ENCODE results near the gene NEMP1. TPM values are rescaled to one million over a fixed set of nuclear protein-coding genes. Genes with fewer than 3 reads are reported as not detected.

Gene NEMP1
- total and polyA plus RNA-seq, 2 of the 13 experiments (the other 11 are each of a cell fraction or from before 2014, with no cell fraction given), result 11.4 to 12.9 TPM

DNA sequence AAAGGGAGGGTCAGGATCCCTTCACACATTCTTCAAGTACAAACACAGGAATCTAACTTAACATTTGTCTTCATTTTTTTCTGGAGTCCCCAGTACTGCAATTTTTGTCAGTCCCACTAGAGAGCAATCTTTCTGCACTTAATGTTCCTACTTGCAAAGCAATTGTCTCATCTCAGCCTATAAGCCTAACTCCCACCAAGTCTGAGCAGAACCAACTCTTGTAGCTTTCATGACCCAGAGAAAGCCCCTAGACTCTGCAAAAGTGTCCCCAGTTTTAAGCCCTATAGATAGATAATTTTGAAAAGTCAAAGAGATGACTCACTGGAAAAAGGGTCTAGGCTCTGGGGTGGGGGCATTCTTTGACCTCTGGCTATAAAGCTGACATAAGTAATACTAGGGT, 70.4 kb downstream of the NEMP1 start (continued):
- peak; percentile 43; the same call in 1 of the 2 replicates for TF ChIP-seq SMC3 (IDR thresholded peaks at IDR 0.05; ENCODE audit: low read length)
- TF ChIP-seq SP2 (CRISPR knock-in tag; IDR thresholded peaks at IDR 0.05), result no peak
- TF ChIP-seq, protein P1, sequence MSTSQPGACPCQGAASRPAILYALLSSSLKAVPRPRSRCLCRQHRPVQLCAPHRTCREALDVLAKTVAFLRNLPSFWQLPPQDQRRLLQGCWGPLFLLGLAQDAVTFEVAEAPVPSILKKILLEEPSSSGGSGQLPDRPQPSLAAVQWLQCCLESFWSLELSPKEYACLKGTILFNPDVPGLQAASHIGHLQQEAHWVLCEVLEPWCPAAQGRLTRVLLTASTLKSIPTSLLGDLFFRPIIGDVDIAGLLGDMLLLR (CRISPR knock-in tag; IDR thresholded peaks at IDR 0.05), result no peak
- TF ChIP-seq GFI1 (CRISPR knock-in tag; IDR thresholded peaks at IDR 0.05; ENCODE audit: borderline replicate concordance), result no peak
- no peak for TF ChIP-seq ZSCAN29 (CRISPR knock-in tag; conservative IDR thresholded peaks at IDR 0.05)
- no peak for TF ChIP-seq HNRNPL (IDR thresholded peaks at IDR 0.05; ENCODE audit: low read depth, low read length)
- TF ChIP-seq LCORL (IDR thresholded peaks at IDR 0.05), result no peak
- peak; percentile 5; the same call in 1 of the 2 replicates for TF ChIP-seq LCORL (CRISPR knock-in tag; IDR thresholded peaks at IDR 0.05)
- TF ChIP-seq RFX5 (IDR thresholded peaks at IDR 0.05; ENCODE audit: low read depth, low read length), result no peak
- TF ChIP-seq, protein P2, sequence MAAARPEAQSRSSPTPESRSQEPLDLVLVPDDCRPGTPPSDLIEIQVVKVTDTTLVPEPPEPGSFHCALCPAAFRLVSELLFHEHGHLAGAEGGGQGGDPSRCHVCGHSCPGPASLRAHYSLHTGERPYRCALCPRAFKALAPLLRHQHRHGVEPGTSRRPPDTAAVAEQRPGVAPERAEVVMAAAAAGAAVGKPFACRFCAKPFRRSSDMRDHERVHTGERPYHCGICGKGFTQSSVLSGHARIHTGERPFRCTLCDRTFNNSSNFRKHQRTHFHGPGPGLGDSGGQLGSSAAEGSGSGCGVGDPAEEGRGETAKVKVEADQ (CRISPR knock-in tag; IDR thresholded peaks at IDR 0.05; ENCODE audit: borderline replicate concordance), result no peak
- no peak for TF ChIP-seq ZNF121 (CRISPR knock-in tag; IDR thresholded peaks at IDR 0.05)
- TF ChIP-seq RAD21 (CRISPR knock-in tag; IDR thresholded peaks at IDR 0.05), result peak; percentile 46; the same call in 1 of the 2 replicates
- no peak for TF ChIP-seq FOXK2 (IDR thresholded peaks at IDR 0.05)

- Histone ChIP-seq H3K4me2 (ENCODE audit: low read depth, low read length) (peak overlapping the region; percentile 68), H3K9ac (ENCODE audit: insufficient read depth, low read depth, low read length) (peak overlapping the region; percentile 30), H3K4me3 (replicated peaks in 1 of 3; ENCODE audit: insufficient read depth in 1 of 3, low read depth in 2 of 3, low read length in 3 of 3) (peak overlapping the region; percentile 9 to 59 (median 18); a peak in 5 of 6 replicates), H3K27ac (ENCODE audit: extremely low read length, insufficient read depth, low read length) (no peak overlapping the region), H2AFZ (ENCODE audit: low read length) (peak overlapping the region; percentile 9), H3K9me3 (ENCODE audit: low read length) (no peaks in the 10 kb centered on the region), H3K4me1 (ENCODE audit: insufficient read depth, low read length) (peaks cover 50% of the 10 kb centered on the region), H3K27me3 (ENCODE audit: control insufficient read depth in 1 of 2, insufficient read depth in 2 of 2, low read length in 2 of 2) (no peaks in the 10 kb centered on the region; a peak in 2 of 5 replicates), H3K79me2 (ENCODE audit: insufficient read depth, low read length) (peaks cover 16% of the 10 kb centered on the region), H4K20me1 (ENCODE audit: insufficient read depth, low read length) (no peaks in the 10 kb centered on the region), H3K36me3 (replicated peaks in 1 of 2; ENCODE audit: control insufficient read depth in 1 of 2, insufficient read depth in 2 of 2, low read length in 2 of 2) (peaks cover 10 to 28% of the 10 kb centered on the region in 2 experiments)
- in situ Hi-C loops (cut with HindIII; ENCODE audit: extremely low pct_ligation_motif_present, low pct_unique_long_range_greater_than_20kb) (loop anchor here (5.0 kb wide), 2 partner anchors 45 to 105 kb away; partner anchors contain the start of genes MYO1A and STAT6), intact Hi-C loops (cut with micrococcal nuclease; ENCODE audit: unreplicated experiment) (loop anchor here (1.0 kb wide), 1 partner anchor 95 kb away; no protein-coding TSS in a partner anchor)
- WGBS (ENCODE audit: low lambda C conversion rate), result 41% methylated on average over 8 of the region's 10 CpGs
- CTCF ChIA-PET (ENCODE audit: low intra/inter-chr PET ratio, low total read pairs), result interaction anchor here (4.6 kb wide), 1 partner anchor 56 kb away, joined by 72 read pairs; no protein-coding TSS in a partner anchor
- ATAC-seq, result no peak
- no peak for TF ChIP-seq ZNF572 (CRISPR knock-in tag; IDR thresholded peaks at IDR 0.05)
- no peak for TF ChIP-seq GABPA (IDR thresholded peaks at IDR 0.05; ENCODE audit: low read depth, low read length)
- no peak for TF ChIP-seq GABPA (CRISPR knock-in tag; IDR thresholded peaks at IDR 0.05; ENCODE audit: low read depth)
- 0 out of 2 replicates have a peak, but pooled peaks have one; percentile 20 for TF ChIP-seq YEATS2 (CRISPR knock-in tag; IDR thresholded peaks at IDR 0.05; ENCODE audit: borderline replicate concordance)
- TF ChIP-seq SRSF1 (optimal IDR thresholded peaks at IDR 0.05; ENCODE audit: low read depth, low read length), result no peak
- POLR2A ChIA-PET, result no interaction called here
- no peak for DNase-seq (ENCODE audit: low spot score)
- FAIRE-seq, result no peak
- BruUV-seq (replicated peaks), result no TSS peak
Observed at GRCh38 chr12:57006809-57007475, 71.6 kb downstream of the NEMP1 start.

Data from HepG2 (cell line).